Rectal smooth muscle tissue (tissue), 1 donor: ENCODE measurements around the gene GPR137.

Experiments used
- H3K27ac ChIP-seq: one replicate; pipeline ENCODE4 v1.7.0; 2013; ENCODE audit warnings: low read depth, low read length, inconsistent platforms
- H3K27me3 ChIP-seq: one replicate; pipeline ENCODE4 v1.7.0; 2013; ENCODE audit warnings: low read length; ENCODE audit not compliant: control insufficient read depth, insufficient read depth
- H3K36me3 ChIP-seq: one replicate; pipeline ENCODE4 v1.7.0; 2013; ENCODE audit warnings: low read length; ENCODE audit not compliant: control insufficient read depth, insufficient read depth
- H3K4me1 ChIP-seq: one replicate; pipeline ENCODE4 v1.7.0; 2013; ENCODE audit warnings: low read length; ENCODE audit not compliant: control insufficient read depth, insufficient read depth
- H3K4me3 ChIP-seq: one replicate; pipeline ENCODE4 v1.7.0; 2013; ENCODE audit warnings: low read length
- H3K9ac ChIP-seq: one replicate; pipeline ENCODE4 v1.7.0; 2013; ENCODE audit warnings: low read length

The GPR137 gene

DNA sequence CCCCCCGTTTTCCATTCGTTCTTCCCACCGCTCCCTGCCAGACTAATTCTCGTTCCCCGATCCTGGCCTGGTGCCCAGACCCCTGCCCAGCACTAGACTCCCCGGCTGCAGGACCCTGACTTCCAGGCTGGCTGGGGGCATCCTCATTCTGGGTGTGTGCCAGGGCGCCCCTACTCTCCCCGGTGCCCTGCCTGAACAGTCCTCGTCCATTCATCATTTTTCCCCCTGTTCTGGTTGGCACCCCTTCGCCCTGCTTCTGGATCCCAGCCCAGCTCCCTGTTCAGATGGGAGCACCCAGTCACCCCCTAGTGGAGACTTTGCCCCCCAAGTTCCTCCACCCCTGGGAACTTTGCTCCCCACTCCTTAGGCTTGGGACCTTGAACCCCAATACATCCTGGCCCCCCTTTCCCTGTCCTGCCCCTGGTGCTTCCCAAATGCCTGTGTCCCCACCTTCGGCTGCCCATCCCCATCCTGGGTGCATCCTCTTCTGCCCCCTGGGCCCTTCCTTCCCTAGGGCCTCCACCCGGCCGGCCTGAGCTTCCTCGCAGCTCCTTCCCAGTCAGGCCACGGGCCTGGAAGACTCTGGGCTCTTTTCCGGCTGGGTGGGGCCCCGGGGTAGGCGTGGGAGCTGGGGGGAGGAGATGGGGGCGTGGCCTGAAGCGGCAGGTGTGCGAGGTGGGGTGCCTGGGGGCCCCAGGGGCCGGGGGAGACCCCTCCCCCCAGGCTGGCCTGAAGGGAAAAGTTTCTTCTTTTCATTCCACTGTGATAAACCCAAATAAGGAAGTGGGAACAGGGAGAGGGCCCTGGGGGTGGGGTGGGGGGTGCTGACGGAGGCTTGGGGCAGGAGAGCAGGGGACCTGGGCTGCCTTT, 33.4 kb upstream of the GPR137 start:
- no peak overlapping the region for H3K27ac ChIP-seq
- peaks cover 8% of the 10 kb centered on the region for H3K36me3 ChIP-seq
- peak overlapping the region; percentile 64 for H3K9ac ChIP-seq
- H3K4me3 ChIP-seq: peak overlapping the region; percentile 80
- H3K27me3 ChIP-seq: no peaks in the 10 kb centered on the region
- peaks cover 7% of the 10 kb centered on the region for H3K4me1 ChIP-seq

DNA sequence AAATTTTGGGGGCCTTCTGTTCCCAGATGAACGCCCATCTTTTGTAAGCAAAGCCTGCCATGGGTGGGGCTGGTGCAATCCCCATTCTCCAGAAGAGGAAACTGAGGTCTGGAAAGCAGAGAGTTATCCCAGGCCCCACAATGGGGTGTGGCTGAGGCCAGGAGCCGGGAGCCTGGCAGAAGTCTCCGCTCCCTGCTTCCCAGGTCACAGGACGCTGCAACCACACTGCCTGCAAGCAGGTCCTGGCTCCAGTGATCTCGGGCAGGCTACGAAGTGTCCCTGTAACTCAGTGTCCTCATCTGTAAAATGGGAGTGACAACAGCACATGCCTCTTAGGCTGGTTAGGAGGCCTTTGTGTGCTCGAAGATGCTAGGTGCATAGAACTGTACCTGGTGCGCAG, 32.6 kb upstream of the GPR137 start:
- H3K27ac ChIP-seq: no peak overlapping the region
- H3K9ac ChIP-seq: no peak overlapping the region
- peak overlapping the region; percentile 28 for H3K4me3 ChIP-seq
- no peaks in the 10 kb centered on the region for H3K27me3 ChIP-seq
- peaks cover 8% of the 10 kb centered on the region for H3K36me3 ChIP-seq
- H3K4me1 ChIP-seq: peaks cover 4% of the 10 kb centered on the region

DNA sequence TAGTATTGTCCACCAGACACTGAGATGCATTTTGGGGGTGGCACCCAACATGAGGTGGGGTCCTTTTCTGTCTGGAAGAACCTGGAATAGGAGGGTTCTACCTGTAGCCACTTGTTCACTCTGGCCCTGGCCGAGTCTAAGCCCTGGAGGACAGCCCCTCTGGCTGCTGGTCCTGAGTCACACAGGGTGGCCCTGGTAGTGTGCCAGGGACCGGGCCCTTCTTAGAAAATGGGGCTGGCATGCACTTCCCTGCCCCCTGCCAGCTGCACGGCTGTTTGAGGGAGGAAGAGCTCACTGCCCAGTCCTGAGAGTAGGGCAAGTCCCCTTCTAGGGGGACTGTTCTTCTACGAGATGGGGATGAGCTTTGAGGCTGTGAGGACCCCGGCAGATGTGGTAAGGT, 32.2 kb upstream of the GPR137 start:
- Histone ChIP-seq H3K27ac (no peak overlapping the region), H3K36me3 (peaks cover 9% of the 10 kb centered on the region), H3K27me3 (no peaks in the 10 kb centered on the region), H3K4me1 (peaks cover 4% of the 10 kb centered on the region), H3K4me3 (peak overlapping the region; percentile 9), H3K9ac (no peak overlapping the region)

DNA sequence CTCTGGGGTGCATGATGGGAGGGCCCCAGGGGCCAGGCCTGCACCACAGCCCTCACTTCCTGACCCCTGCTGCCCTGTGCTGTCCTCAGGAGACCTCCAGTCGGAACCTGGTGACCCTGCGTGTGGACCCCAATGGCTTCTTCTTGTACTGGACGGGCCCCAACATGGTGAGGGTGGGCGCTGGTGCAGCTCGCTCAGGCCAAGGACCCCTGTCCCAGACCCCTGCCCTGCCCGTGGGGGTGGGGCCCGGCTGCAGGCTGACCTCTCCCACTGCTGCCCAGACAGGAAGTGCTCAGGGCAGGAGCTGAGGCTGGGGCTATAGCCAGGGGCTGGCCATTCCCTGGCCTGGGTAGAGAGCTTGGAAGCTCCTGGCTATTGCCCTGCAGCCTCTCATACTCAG, 31.3 kb upstream of the GPR137 start:
- Histone ChIP-seq H3K9ac (no peak overlapping the region), H3K27me3 (no peaks in the 10 kb centered on the region), H3K27ac (no peak overlapping the region), H3K4me1 (peaks cover 4% of the 10 kb centered on the region), H3K4me3 (no peak overlapping the region), H3K36me3 (peaks cover 13% of the 10 kb centered on the region)

DNA sequence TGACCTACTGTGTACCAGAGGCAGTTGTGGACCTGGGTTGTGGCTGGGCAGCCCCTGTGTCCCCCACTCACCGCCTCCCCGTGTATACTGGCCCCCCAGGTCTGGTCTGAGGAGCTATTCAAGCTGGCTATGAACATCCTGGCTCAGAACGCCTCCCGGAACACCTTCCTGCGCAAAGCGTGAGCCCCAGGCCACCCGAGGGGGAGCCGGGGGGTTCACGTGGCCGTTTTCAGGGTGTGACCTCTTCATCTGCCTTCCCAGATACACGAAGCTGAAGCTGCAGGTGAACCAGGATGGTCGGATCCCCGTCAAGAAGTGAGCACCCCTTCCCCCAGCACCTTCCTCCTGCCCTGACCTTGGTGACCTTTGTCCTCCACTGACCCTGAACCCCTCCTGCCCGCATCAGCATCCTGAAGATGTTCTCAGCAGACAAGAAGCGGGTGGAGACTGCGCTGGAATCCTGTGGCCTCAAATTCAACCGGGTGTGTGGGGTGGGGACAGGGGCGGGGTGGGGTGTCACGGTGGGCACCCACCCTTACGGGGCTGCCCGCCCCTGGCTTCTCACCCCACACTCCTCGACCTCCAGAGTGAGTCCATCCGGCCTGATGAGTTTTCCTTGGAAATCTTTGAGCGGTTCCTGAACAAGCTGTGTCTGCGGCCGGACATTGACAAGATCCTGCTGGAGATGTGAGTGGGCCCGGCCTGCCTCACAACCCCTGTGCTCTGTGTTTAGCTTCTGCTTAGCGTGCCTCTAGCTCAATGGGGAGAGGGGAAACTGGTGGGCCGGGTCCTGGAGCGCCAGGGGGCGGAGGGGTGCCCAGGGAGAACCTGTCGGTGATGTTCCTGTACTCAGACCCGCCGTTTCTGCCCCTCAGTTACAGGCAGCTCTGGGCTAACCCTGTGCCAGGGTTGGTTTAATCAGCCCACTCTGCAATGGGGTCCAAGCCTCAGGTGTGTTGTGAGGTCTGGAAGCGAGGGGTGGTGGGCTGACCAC, 30.2 kb upstream of the GPR137 start:
- no peaks in the 10 kb centered on the region for H3K27me3 ChIP-seq
- H3K4me1 ChIP-seq: peaks cover 4% of the 10 kb centered on the region
- no peak overlapping the region for H3K4me3 ChIP-seq
- H3K36me3 ChIP-seq: peaks cover 24% of the 10 kb centered on the region
- H3K9ac ChIP-seq: no peak overlapping the region
- H3K27ac ChIP-seq: no peak overlapping the region

DNA sequence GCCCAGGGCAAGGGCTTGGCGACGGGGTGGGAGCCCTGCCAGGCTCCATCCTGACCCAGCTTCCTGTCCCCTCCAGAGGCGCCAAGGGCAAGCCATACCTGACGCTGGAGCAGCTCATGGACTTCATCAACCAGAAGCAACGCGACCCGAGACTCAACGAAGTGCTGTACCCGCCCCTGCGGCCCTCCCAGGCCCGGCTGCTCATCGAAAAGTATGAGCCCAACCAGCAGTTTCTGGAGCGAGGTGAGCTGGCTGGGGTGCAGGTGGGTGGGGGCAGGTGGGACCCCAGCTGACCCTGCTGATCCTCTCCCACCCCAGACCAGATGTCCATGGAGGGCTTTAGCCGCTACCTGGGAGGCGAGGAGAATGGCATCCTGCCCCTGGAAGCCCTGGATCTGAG, 29.3 kb upstream of the GPR137 start:
- no peak overlapping the region for H3K27ac ChIP-seq
- no peak overlapping the region for H3K4me3 ChIP-seq
- no peaks in the 10 kb centered on the region for H3K27me3 ChIP-seq
- H3K9ac ChIP-seq: no peak overlapping the region
- peaks cover 25% of the 10 kb centered on the region for H3K36me3 ChIP-seq
- H3K4me1 ChIP-seq: peaks cover 4% of the 10 kb centered on the region

DNA sequence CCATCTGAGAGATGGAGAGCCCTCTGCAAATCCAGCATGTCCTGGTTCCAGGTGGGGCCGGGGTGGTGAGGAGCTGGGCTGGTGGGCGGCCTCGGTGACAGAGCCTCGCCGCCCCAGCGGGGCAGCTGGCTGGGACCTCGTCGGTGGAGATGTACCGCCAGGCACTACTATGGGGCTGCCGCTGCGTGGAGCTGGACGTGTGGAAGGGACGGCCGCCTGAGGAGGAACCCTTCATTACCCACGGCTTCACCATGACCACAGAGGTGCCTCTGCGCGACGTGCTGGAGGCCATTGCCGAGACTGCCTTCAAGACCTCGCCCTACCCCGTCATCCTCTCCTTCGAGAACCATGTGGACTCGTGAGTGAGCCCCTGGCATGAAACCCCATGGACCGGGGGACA, 27.3 kb upstream of the GPR137 start:
- H3K27me3 ChIP-seq: no peaks in the 10 kb centered on the region
- no peak overlapping the region for H3K27ac ChIP-seq
- H3K9ac ChIP-seq: no peak overlapping the region
- no peak overlapping the region for H3K4me3 ChIP-seq
- peaks cover 30% of the 10 kb centered on the region for H3K36me3 ChIP-seq
- no peaks in the 10 kb centered on the region for H3K4me1 ChIP-seq

DNA sequence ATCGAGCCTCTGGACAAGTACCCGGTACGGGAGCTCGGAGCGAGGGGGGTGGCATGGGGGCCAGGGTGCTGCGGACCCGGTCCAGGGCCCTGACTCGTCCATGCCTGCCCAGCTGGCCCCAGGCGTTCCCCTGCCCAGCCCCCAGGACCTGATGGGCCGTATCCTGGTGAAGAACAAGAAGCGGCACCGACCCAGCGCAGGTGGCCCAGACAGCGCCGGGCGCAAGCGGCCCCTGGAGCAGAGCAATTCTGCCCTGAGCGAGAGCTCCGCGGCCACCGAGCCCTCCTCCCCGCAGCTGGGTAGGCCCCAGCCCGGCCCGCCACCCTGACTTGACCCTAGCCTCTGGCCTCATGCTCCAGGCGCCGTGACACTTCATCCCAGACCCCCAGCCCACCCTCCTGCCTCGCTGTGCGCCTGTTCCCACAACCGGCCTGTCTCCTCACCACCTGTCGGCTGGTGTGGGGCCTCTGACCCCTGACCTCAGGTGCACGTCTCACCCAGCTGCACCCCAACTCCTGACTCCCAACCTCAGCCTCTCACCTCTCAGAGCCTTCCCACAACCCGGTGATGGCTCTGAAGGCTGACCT, 26.6 kb upstream of the GPR137 start:
- Histone ChIP-seq H3K4me1 (no peaks in the 10 kb centered on the region), H3K4me3 (no peak overlapping the region), H3K36me3 (peaks cover 31% of the 10 kb centered on the region), H3K27me3 (no peaks in the 10 kb centered on the region), H3K27ac (no peak overlapping the region), H3K9ac (no peak overlapping the region)

DNA sequence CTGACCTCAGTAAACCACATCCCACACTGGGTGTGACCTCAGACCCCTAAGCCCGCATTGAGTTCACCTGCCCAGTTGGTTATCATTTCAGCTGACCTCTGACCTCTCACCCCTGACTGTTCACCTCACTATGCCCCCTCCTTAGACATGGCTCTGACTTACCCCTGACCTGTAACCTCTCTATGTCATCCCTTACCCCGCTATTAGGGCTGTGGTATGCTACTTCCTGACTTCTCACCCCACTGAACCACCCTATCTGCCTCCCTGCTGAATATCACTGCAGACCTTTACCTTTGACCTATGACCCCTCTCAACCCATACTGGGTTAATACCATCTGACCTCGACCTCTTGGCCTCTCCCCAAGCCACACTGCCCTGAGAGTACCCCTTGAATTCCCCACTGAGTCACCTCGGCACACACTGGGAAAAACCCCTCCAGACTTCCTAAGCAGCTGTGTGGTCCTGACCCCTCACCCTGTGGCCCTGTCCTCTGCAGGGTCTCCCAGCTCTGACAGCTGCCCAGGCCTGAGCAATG, 26.0 kb upstream of the GPR137 start:
- peaks cover 36% of the 10 kb centered on the region for H3K36me3 ChIP-seq
- no peaks in the 10 kb centered on the region for H3K4me1 ChIP-seq
- no peak overlapping the region for H3K9ac ChIP-seq
- no peaks in the 10 kb centered on the region for H3K27me3 ChIP-seq
- H3K4me3 ChIP-seq: no peak overlapping the region
- H3K27ac ChIP-seq: no peak overlapping the region

DNA sequence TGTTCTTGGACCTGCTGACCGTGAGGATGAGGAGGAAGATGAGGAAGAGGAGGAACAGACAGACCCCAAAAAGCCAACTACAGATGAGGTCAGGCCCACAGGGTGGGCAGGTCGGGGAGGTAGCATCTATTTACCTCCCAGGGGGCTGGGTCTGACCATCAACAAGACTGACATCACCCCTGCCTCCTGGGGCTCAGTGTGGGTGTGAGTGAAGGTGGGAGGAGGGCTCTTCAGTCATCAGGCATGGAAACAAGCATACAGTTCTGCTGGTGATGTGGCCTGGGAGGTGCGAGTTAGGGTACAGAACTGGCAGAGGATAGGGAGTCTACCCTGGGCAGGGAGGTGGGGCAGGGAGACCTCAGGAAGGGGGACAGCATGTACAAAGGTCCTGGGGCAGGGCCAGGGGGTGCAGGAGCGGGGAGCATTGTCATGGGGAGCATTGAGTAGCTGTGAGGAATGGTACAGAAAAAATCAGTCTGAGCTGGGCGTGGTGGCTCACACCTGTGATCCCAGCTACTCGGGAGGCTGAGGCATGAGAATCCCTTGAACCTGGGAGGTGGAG, 25.4 kb upstream of the GPR137 start:
- H3K4me1 ChIP-seq: no peaks in the 10 kb centered on the region
- no peak overlapping the region for H3K9ac ChIP-seq
- no peak overlapping the region for H3K27ac ChIP-seq
- peaks cover 37% of the 10 kb centered on the region for H3K36me3 ChIP-seq
- no peaks in the 10 kb centered on the region for H3K27me3 ChIP-seq
- H3K4me3 ChIP-seq: no peak overlapping the region

DNA sequence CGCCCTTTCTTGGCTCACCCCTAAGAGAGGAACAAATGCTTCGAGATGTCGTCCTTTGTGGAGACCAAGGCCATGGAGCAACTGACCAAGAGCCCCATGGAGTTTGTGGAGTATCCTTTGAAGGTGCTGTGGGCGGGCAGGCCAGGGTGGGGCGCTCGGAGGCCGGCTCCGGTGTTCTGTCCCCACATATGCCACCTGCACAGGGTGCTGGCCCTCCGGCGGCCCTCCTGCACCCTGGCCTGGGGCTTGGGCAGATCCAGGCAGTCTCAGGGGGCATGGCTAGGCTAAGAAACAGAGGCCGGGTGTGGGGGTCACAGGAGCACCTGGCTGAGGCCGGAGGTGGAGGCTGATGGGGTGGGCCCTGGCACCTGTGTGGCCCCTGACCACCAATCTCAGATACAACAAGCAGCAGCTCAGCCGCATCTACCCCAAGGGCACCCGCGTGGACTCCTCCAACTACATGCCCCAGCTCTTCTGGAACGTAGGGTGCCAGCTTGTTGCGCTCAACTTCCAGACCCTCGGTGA, 24.0 kb upstream of the GPR137 start:
- H3K9ac ChIP-seq: no peak overlapping the region
- no peak overlapping the region for H3K4me3 ChIP-seq
- no peaks in the 10 kb centered on the region for H3K4me1 ChIP-seq
- no peak overlapping the region for H3K27ac ChIP-seq
- H3K27me3 ChIP-seq: no peaks in the 10 kb centered on the region
- H3K36me3 ChIP-seq: peaks cover 40% of the 10 kb centered on the region
